CD4-positive, alpha-beta T cell treated with Interleukin-6 for 4 hours (primary cell): ENCODE results near the gene ANKRD17.

Source experiments
- DNase-seq: peaks from one replicate; pipeline ENCODE4 v3.0.0-alpha.2; 2020; ENCODE audit warnings: mixed read lengths

ANKRD17 gene

DNA sequence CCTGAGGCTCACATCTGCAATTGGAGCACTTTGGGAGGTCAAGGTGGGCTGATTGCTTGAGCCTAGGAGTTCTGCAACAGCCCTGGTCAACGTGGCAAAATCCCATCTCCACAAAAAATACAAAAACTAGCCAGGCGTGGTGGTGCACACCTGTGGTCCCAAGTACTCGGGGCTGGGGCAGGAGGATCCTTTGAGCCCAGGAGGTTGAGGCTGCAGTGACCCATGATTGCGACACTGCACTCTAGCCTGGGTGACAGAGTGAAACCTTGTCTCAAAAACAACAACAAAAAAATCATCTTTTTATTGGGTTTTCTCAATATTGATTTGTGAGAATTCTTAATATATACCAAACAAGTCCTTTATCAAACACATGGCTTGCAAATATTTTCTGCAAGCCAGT, 64.9 kb downstream of the ANKRD17 start:
- no peak for DNase-seq

DNA sequence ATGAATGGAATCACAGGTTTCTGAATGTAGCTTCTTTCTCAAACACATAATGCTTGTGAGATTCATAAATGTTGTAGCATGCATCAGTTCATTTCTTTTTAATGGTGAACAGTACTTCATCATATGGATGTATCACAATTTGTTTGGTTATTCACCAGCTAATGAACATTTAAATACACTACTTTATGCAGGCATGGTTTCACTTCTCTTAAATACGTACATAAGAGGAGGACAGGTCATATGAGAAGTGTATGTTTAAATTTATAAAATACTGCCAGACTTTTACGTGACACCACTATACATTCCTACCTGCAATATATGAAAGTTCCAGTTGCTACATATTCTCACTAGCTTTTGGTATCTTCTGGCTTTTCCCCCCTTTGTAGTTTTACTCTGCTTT, 65.4 kb downstream of the ANKRD17 start:
- no peak for DNase-seq

DNA sequence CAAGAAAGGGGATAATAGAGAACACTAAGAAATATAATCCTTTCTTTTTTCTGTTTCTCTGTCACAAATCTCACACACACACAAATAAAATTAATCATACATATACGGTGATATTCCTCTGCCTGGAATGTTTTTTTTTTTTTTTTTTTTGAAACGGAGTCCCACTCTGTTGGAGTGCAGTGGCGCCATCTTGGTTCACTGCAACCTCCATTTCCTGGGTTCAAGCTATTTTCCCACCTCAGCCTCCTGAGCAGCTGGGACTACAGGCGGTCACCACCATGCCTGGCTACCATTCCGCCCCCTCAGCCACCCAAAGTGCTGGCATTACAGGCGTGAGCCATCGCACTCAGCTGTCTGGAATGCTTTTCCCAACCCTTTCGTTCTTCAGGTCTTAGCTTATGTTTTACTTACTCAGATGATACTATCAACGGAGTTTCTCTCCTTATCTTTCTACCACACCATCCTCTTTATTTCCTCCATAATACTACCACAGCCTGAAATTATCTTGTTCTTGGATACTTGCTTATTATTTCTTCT, 69.3 kb downstream of the ANKRD17 start:
- DNase-seq, result no peak

DNA sequence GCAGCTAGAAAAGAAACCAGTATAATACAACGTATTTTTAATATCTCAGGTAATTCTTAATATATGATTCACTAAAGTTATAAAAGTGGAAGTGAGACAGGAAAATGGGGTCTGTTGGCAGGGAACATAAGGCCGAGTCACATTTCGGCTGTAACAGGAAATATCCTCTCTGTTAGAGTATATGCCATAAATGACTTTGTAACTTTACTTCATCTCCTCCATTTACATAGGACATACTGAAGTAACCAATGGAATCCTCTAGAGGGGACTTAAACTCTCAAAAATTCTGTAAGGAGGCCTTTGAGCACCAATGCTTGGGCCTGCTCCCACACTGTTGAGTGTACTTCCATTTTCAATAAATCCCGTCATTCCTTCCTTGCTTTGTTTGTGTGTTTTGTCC, 71.3 kb downstream of the ANKRD17 start:
- no peak for DNase-seq

DNA sequence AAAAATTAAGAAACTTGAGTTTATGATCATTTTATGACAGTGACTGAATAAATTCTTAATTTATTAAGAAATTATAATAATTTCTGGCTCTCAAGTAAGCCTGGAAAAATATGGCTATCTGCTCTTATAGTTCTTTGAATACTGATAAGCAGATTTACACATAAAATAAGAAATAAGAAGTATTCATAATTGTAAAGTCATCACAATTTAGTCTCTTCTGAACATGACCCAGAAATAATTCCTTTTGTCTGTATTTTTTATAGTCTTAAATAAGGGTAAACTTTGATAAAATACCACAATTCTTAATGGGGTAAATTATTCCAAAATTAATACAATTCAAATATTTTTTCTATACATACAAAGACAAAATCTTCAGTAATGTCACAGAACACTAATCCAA, 72.7 kb downstream of the ANKRD17 start:
- DNase-seq, result no peak

DNA sequence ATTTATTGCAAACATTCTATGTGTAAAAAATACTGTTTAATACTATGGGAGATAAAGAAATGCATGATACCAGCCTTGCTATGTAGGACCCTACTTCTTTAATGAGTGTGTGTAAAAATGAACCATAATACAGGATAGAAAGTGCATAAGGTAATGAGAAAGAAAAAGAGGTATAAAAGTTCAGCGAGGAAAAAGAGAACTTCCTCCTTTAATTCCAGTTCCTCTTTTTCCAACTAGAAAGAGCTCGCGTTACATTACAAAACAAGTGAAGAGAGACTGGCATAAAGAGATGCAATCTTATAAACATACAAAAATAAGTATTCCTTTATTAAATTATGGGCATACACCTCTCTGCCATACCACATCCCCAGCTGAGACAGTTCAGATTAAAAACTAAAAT, 77.4 kb downstream of the ANKRD17 start:
- no peak for DNase-seq

DNA sequence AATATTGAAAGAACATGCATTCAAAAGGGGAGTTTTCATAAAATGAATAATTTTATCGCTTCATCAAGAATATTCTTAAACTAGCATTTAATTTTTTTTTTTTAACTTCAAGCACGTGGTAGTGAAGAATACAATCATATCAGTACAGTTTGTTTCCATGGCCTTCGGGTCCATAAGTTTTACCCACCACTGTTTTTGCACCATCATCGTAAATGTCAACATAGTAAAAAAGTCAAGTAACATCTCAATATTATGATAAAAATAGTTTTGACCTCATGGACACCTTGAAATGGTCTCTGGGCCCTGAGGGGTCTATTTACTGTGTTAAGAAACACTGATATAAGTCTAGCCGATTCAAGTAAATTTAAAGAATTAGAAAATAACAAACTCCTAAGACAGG, 80.2 kb downstream of the ANKRD17 start:
- DNase-seq, result no peak

DNA sequence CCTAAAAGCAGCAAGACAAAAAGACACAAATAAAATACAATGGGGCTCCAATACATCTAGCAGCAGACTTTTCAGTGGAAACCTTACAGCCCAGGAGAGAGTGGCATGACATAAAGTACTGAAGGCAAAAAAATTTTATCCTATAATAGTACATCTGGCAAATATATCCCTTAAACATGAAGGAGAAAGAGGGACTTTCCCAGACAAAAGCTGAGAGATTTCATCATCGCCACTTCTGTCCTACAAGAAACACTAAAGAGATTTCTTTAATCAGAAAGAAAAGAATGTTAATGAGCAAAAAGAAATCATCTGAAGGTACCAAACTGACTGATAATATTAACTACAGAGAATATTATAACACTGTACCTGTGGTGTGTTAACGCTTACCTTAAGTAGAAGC, 86.4 kb downstream of the ANKRD17 start:
- DNase-seq, result no peak

DNA sequence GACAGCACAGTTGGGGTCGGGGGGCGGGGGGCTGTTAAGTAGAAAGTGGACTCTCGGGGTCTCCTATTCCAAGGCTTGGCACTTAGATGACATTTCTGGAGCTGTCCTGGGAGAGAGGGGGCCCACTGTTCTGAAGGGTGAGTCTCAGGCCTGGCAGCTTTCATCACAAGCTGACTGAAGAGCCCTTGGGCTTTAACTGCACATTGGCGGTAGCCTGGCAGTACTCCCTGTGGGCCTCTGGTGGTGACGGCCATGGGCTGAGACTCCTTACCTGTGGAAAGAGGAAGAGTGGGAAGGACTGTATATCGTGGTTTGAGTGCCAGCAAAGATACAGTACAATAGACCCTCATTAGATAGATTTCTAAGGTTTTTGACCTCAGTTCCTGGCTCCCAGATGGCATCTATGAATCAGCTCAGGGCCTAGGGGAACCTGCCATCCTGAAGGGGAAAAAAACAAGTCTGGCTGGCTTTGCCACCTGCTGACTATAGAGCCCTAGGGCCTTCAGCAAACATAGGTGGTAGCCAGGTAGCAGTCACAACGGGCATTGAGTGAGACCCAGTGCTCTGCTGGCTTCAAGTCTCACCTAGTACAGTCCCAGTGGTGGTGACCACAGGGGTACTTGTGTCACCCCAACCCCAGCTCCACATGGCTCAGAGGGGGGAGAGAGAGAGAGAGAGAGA, 87.9 kb downstream of the ANKRD17 start:
- DNase-seq, result no peak

DNA sequence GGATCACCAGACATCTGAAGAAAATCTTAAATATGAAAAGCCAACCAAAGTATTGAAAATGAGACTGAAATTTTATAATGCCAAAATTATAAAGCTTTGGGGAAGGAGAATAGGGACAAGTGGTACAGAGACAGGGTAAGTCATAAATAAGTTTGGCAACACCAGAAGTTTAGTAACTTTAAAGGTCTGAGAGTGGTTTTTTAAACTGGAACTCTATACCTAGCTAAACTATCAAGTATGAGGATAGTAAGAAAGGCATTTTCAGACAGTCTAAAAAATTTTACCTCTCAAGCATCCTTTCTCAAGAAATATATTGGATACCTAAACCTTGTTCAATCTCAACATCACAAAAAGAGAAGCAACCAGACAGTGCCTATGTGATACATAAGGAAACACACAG, 92.4 kb downstream of the ANKRD17 start:
- no peak for DNase-seq

DNA sequence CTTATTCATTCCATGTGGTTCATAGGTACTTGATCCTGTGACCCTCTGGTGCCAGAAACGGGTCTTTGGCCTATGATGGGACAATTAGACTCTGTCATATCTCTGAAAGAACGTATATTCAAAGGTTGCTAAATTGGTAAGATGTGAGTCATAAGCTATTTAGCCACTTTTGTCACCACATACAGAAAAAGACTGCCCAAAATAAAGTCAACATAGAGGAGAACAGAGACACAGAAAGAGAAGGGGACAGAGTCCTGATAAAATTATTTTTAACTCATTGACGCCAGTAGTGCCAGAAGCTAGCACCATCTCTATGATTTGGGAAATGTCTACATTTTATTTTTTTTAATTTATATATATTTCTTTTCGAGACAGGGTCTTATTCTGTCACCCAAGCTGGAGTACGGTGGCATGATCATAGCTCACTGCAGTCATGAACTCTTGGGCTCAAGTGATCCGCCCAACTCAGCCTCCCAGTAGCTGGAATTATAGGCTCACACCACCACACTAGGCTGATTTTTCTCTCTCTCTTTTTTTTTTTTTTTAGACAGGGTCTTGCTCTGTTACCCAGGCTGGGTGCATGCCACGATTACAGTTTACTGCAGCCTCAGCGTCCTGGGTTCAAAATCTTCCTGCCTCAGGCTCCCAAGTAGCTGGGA, 96.9 kb downstream of the ANKRD17 start:
- DNase-seq, result no peak

DNA sequence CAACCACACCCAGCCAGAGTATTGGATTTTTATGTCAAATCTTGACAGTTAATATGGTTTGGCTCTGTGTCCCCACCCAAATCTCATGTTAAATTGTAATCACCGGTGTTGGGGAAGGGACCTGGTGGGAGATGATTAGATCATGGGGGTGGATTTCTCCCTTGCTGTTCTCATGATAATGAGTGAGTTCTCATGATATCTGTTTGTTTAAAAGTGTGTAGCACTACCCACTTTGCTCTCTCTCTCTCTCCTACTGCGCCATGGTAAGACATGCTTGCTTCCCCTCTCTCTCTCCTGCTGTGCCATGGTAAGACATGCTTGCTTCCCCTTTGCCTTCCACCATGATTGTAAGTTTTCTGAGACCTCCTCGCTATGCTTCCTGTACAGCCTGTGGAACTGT, 102.2 kb downstream of the ANKRD17 start:
- no peak for DNase-seq

DNA sequence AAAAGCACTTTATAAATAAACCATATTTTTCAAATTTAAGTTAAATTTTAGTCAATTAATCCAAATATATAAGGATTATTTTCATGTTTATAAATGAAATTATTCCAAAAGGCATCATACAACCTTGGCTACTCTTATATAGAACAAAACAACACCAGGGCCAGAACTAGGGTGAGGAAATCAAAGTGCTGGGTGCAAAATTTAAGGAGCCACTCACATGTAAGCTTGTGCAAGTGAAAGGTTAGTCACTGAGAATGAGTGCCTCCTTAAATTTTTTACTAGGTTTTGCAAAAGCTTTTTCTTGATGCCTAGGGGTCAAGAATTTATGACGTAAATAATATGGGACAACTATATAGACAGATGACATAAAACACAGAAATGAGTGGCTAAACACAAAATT, 105.7 kb downstream of the ANKRD17 start:
- DNase-seq, result no peak

DNA sequence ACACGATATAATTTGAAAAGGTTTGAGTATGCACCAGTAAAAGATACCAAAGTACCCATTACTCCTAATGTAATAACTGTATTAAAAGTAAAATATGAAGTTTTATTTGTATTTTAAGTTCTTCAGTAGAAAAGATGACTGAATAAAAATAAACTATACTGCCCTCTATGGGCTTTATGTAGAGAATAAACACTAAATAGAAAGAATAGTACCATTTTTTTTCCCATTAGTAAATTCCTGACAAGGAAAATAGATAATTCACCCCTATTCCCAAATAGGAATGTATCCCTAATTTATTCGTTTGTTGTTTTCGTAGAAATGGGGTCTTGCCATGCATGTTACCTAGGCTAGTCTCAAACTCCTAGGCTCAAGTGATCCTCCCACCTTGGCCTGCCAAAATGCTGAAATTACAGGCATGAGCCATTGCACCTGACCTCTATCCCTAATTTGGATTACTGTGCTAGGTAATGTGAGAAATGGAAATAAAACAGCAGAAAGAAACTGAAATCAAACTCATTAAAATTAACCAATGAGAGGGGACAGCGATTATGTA, 115.5 kb downstream of the ANKRD17 start:
- no peak for DNase-seq

DNA sequence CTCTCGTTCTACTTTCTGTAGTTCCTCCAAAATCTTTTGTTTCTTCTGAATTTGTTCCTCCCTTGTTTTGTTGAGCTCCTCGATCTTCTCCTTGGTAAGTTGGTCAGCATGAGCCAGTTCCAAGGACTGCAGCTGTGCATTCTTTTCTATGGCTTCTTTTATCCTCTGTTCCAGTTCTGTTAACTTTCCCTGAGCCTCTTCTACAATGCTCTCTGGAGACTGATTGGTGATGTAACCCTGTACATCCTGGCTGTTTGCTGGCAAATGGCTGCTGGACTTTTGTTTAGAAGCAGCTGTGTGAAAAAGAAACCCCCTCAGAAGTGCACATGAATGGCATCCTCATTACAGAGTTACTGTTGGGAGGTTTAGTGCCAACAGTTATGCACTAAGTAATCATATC, 118.6 kb downstream of the ANKRD17 start:
- DNase-seq, result no peak

DNA sequence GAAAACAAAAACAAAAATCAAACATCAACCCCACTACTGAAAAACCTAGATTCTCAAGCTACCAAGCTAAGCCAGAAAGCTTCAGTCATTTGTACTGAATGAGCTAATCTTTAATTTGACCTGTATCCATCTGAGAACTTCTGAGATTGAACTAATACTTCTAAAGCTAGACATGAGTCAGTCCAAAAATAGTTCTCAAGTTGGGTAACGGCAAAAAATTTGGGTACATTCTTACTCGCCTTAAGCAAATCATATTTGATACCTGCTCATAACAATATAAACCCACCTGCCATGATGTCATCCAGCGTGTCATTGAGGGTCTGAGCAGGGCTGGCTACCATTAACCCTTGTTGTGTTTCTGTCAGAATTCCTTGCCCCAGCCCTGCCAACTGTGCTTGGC, 119.4 kb downstream of the ANKRD17 start:
- DNase-seq, result no peak

DNA sequence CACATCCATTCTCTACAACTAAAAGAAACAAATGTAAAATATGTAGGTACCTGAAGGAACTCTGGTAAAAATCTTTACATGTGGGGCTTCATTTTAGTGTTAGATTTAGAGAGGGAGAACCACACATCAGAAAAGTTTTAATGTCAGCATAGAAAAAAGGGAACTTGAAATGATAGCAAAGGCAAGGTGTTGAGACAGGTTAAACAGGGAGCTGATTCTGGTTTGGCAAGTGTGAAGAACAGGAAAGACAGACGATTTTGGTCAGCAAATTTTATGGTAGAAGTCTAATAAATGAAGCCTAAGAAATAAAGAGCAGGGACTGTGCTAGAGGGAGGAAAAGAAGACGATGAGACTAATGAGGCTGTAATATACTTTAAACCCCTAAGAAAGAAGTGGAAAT, 121.5 kb downstream of the ANKRD17 start:
- DNase-seq, result no peak

DNA sequence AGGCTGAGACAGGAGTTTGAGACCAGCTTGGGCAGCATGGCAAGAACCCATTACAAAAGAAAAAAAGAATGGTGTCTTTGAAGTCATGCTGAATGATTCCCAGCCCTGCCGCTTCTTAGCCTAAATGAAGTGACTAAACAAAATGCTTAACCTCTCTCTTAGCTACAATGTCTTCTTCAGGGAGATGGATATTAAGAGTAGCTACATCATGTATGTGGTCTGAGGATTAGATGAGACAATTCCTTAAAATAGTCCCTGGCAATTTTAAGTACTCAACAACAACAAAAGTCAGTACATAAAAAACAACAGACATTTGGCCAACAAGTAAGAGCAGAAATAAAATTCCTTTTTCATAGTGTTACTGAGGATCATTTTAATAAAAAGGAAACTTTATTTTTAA, 124.8 kb downstream of the ANKRD17 start:
- DNase-seq, result no peak

DNA sequence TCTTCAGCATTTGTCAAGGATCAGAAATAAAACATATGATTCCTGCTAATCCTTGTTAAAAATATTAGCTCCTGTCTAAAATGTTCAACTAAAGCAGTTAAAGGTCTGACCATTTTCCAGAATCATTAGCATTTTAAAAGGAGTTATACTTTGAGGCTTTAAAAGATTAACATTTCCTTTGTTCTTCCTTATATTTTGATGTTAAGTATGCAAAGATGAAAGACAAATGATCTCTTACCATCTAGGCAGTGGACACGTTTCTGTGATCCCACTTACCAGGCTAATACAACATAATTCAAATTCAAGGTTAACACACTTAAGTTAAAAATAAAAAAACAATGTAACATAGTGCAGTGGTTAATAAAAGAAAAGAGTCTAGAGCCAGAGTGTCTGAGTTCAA, 127.3 kb downstream of the ANKRD17 start:
- DNase-seq, result no peak

DNA sequence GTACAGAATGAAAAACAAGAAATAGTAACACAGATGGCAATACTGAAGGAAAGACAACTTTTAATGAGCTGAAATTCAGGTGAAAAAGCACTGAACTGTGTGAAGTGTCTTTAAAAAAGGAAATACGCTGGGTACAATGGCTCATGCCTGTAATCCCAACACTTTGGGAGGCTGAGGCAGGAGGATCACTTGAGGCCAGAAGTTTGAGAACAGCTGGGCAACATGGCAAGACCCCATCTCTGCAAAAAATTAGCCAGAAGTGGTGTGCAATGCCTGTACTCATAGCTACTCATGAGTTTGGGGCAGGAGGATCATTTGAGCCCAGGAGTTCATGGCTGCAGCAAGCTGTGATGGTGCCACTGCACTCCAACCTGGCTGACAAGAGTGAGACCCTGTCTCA, 129.3 kb downstream of the ANKRD17 start:
- no peak for DNase-seq

DNA sequence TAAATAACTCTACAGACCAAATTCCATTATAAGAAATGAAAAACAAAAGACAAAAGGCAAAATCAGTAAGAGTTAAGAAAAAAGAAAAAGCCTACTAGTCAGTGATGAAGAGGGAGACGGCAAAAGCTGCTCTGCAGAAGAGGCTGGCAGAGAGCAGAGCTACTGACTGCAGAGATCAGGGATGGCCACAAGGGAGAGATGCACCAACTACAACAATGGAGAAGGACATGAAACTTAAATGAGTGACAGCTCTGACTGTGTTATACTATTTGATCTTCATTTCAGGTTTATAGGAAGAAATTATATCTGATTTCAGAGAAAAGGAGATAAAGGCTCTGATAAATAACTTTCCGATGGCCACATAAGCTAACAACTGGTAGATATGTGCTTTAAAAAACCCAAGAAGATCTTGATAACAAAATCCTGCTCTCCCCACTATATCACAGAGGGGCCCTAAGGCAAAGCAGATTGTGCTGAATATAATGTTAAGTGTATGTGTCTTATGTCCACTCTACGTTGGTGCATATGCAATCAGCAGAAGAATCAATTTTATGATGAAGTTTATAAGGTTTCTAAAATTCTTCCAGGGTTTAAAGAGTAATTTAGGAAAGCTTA, 130.7 kb downstream of the ANKRD17 start:
- DNase-seq, result peak; percentile 19

DNA sequence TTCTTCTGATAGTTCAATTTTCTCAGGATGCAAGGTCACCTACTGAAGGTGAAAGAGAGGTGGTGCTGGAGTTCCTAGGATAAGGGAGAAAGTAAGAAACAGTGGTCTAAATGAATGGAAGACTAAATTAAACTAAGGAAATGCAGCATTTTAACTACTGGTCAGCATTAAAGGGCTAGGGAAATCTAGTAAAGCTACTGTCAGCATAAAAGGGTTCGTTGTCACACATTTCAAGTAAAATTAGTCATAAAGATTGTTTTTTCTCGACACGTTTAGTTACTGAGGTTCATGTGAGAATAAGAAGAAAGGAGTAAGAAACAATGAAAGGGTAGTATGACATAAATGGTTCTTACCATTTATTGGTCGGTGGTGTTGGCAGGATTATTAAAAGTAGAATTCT, 149.1 kb downstream of the ANKRD17 start:
- DNase-seq, result no peak

DNA sequence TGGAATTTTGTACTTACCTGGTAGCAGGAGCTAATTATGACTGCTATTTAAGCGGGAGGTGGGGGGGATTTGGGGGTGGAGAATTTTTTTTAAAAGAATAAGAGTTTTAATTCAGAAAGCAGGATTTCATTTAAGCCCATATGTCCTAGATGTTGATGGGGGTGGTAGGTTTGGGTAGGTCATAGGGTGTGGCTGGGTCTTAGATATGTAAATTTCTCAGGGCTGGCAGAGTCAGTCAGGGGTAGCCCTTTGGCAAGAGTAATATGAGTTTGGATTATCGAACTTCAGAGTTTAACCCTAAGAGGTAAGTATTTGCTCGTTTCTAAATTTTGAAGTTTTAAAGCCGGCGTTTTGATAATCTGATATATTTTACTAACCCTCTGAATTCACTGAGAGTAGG, 153.9 kb downstream of the ANKRD17 start:
- DNase-seq, result no peak
